Transverse colon (tissue), 4 donors: Measurements from ENCODE around the gene LRRK2.

Experiments used
- EP300 ChIP-seq: sonication (generic); formaldehyde crosslinking; IDR thresholded peaks from one replicate; pipeline ENCODE4 v1.6.1; 2017; ENCODE audit warnings: antibody characterized with exemption, low read depth
- POLR2A ChIP-seq: fragments of 450-650 bp; IDR thresholded peaks from one replicate; pipeline ENCODE4 v1.6.1; 2016; ENCODE audit warnings: antibody characterized with exemption, mild to moderate bottlenecking, moderate library complexity
- POLR2AphosphoS5 ChIP-seq, 3 donors: sonication (generic); formaldehyde crosslinking; IDR thresholded peaks; one replicate each; pipeline ENCODE4 v1.6.1; 2016; ENCODE audit warnings: antibody characterized with exemption in 3 of 3
- TF ChIP-seq, protein P1 (sequence below), 5 experiments: fragments of 200-600 bp in 3 of 5; fragments of 450-650 bp in 2 of 5; sonication (generic) in 3 of 5; IDR thresholded peaks; 1 replicate in 2 of 5; 2 replicates in 3 of 5; pipeline ENCODE4 v1.5.1; 2016 to 2017; ENCODE audit warnings: antibody characterized with exemption in 5 of 5, inconsistent platforms in 3 of 5, mild to moderate bottlenecking in 2 of 5, moderate library complexity in 1 of 5

DNA sequence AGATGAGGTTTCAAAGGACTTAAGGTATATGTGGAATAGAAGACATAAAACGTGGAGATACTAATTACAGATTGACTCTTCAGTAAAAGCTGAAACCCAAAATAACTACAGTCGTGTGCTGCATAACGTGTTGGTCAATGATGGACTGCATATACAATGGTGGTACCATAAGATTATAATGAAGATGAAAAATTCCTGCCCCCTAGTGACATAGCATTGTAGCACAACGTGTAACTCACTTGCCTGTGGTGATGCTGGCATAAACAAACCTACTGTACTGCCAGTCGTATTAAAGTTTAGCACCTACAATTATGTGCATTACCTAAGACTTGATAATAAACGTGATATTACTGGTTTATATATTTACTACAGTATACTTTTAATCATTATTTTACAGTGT lies 150.3 kb downstream of the LRRK2 start:
- no peak for TF ChIP-seq POLR2A
- TF ChIP-seq, protein P1, sequence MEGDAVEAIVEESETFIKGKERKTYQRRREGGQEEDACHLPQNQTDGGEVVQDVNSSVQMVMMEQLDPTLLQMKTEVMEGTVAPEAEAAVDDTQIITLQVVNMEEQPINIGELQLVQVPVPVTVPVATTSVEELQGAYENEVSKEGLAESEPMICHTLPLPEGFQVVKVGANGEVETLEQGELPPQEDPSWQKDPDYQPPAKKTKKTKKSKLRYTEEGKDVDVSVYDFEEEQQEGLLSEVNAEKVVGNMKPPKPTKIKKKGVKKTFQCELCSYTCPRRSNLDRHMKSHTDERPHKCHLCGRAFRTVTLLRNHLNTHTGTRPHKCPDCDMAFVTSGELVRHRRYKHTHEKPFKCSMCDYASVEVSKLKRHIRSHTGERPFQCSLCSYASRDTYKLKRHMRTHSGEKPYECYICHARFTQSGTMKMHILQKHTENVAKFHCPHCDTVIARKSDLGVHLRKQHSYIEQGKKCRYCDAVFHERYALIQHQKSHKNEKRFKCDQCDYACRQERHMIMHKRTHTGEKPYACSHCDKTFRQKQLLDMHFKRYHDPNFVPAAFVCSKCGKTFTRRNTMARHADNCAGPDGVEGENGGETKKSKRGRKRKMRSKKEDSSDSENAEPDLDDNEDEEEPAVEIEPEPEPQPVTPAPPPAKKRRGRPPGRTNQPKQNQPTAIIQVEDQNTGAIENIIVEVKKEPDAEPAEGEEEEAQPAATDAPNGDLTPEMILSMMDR (IDR thresholded peaks at IDR 0.05) = no peak
- no peak for TF ChIP-seq POLR2AphosphoS5 (IDR thresholded peaks at IDR 0.05)
- TF ChIP-seq EP300 = no peak
